Activated naive CD8-positive, alpha-beta T cell treated with anti-CD3 and anti-CD28 coated beads, Interleukin-2, amount 50 U/mL, for 16 hours (primary cell): ENCODE data around the gene PKNOX2.

ENCODE experiments used
- DNase-seq: peaks from one replicate; pipeline ENCODE4 v3.0.0-alpha.2; 2020; ENCODE audit warnings: low read depth, low spot score

PKNOX2 gene

DNA sequence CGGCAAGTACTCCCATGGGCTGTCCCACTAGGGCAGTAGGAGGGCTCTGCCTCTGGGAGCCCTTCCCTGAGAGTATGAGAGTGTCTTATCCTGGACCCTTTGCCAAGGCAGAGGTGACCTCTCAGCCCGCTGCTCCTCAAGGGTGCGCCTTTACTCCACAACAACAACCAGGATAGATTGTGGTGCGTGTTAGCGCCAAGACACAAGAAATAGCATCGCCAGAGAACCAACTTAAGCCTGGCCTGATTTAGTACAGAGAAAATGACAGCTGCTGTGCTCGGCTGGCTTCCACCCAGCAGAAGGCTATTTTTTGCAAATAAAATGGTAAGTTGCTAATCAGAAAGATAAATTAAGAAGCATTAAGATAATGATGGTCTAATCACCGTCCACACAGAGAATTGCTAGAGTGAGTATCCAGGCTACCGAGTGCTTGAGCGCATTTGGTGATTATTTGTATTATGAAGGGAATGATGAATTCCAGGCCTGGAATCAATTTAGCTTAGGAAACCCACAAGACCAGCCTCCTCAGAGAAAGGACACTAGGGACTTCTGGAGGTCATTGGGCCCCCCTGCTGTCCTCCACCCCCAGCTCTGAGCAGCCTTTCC lies 119.8 kb downstream of the PKNOX2 start:
- no peak for DNase-seq

DNA sequence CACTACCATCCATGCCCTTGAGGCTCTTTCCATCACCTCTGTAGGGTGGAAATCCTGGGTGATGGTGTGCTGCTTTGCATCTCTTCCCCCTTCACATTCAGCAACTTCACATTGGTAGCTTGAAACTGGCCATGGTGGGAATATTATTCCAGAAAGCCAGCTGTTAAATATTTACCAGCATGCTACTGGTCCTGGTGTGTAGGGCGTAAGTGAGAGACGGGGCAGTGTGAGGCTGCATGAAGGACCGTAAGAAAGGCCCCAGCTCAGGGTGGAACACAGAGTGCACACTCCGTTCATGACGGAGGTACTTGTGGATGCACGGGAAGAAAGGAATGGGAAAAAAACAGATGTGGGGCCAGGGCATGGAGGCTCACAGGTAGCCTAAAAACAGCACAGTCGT lies 121.3 kb downstream of the PKNOX2 start:
- no peak for DNase-seq

DNA sequence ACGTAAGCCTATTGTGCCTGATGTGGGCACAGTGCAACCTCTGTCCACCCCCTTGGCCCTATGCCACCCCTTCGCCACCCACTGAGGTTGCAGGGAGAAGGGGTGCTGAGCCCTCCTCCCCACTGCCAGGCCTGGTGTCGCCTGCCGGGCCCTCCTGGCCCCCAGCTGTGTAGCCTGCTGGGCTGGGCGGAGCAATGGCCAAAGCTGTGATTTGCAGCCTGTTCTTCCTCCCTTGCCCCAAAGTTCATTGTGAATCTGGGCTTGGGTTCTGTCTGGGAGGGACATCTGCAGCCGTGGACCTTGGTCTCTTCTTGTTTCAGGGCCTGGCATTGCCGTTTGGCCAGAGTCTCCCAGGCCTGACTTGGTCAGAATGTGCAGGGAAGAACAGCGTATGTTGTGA lies 121.9 kb downstream of the PKNOX2 start:
- DNase-seq = no peak

DNA sequence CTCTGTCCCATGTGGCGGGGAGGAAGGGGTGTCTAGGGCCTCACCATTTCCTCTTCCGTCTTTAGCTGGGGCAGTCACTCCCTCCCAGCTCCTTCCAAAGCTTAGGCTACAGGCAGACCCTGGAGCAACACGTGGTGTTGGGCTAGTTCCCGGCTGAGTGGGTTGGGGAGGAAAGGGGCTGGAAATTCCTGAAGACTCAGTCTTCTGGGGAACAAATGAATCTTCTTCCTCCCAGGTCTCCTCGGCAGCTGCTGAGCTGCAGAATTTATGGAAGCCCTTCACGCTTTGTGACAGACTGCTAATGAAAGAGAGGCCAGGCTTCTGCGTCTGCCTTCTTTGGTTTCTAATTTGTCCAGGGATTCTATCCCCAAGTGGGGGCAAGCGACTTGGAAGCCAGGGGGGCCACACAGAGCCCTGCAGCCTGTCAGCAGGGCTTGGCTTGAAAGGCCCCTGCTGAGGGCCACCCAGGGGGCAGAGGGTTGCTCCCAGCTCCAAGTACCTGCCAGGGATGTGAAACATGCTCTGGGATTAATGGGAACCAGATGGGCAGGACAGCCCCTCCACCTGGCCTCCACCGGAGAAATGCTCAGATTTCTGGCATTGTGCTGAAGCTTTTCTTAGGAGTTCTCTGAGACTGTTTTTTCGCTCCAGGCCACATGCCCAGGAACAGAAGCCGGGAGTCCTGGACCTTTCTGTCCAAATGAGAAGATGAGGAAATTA lies 123.1 kb downstream of the PKNOX2 start:
- DNase-seq = no peak

DNA sequence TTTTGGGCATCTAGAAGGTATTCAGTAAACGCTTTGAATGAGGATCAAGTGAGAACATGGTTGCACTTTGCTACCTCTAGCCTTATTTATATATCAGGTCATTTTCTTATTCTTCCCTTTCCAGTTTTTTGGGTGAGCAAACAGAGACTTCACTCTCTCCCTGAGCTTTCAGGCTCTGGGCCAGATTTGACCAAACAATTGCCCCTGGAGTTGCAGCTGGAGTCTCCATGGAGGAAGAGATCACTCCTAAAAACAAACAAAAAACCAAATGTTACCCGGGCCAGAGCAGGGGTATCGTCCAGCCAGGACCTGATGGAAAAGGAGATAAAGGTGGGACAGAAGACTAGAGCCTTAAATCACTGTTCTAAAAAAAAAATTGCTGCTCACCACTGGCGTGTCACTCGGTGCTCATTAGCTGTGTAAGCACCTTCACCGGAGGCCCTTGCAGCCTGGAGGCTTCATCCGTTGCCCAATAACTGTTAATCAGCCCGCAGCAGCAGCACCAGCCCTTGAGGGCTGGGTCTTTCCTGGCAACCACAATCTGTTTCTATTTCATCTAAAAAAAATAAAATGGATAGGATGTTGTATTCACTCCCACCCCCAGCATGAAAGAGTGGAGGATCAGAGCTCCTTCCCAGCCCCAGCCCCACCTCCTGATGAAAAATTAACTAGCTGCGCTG lies 125.0 kb downstream of the PKNOX2 start:
- DNase-seq = no peak

DNA sequence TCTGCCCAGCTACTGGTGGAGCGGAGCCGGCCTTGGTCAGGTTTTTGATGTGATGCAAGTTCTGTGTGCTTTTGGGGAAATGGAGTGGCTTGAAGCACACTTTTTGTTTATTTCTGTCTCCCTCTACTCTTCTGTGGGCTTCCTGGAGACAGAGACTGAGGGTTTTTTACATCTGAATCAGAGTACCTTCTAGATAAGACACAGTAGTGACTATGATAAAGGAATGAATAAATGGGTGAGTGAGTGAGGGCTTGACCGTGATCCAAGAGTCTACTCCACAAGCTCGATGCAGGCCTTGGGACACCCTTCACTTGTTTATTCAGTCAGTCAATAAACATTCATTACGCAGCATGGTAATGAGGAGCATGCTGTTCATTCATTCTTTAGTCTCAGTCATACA lies 125.7 kb downstream of the PKNOX2 start:
- no peak for DNase-seq

DNA sequence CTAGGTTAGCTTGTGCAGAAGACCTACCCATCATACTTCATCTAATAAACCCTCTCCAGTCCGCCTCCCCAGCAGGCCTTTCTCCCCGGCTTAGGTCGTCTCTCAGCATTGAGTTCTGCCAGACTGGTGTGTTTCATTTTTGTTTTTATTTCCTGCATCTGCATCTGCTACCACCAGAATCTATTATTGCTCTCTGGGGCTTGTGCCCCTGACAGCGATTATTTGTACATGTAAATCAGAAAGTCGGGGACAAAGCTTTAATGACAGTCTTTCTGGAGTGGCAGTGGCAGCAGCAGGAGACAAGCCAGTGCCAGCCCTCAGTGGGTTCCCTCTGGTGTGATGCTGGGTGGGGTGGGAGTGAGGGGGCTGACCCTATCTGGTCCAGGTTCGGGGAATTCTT lies 127.5 kb downstream of the PKNOX2 start:
- DNase-seq = no peak

DNA sequence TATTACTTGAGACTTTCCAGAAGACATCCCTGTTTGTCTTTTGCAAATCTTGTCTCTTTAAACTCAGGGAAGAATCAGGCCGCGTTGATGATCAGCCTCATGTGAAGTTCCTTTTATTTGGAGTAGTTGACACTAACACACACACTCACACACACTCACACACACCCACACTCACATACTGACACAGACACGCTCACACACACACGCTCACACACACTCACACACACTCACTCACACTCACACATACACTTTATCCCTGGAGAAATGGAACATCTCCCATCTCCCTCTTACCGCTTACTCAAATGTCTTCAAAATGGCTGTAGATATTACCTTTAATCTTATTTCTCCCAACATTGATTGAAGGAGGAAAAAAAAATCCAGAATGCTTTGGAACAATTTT lies 129.0 kb downstream of the PKNOX2 start:
- DNase-seq = no peak

DNA sequence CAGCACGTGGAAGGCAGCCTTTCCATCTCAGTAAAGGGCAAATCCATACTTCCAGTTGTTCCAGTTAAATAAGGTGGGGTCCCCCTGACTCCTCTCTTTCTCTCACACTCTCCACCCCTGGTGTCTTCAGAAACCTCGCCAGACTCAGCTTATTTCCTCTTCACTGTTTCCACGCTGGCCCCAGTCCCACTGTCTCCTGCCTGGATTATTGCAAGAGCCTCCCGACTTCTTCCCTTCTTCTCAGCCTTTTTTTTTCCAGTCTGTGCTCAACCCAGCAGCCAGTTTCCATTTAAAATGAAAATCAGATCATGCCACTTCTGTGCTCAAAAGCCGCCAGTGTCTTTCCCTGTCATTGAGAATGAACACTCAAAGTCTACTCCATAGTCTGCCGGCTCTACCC lies 131.4 kb downstream of the PKNOX2 start:
- DNase-seq = no peak

DNA sequence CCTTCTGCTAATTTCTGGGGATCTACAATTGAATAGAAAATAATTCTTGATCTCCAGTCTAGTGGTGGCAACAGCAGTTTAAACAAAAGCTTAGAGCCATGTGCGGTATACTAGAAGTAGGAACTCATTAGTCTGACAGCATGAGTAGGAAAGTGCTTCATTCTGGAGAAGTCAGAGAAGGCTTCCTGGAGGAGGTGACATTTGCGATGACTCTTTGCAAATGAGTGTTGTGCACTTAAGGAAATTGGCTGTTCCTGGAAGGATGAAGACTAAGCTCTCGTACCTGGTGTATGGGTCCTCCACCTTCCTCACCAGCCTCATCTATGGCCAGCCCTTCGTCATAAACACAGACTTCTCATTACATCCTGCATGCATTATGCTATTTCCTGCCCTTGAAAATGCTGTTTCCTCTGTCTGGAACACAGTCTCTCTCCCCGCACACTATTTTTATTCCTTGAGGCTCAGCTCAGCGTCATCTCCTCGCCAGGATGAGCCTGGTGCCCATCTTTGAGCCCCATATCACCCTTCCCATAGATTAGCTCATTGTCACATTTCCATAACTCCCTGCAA lies 132.9 kb downstream of the PKNOX2 start:
- no peak for DNase-seq

DNA sequence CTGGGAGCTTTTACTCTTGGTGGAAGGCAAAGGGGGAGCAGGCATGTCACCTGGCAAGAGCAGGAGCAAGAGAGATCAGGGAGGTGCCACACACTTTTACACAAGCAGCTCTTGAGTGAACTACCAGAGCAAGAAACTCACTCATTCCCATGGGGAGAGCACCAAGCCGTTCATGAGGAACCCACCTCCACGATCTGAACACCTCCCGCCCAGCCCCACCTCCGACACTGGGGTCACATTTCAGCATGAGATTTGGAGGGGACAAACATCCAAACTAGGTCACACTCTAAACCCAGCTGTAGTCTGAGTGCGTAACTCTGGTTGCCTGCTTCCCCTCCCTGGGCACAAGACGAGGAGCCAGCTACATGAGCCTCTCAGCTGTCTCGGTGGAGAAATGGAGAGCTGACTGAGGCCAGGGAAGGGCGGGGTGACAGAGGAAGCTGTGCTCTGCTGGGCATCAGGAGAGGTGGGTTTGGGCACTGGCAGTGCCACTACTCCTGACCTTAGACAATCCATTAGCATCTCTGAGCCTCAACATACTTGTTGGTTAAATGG lies 134.6 kb downstream of the PKNOX2 start:
- DNase-seq = no peak

DNA sequence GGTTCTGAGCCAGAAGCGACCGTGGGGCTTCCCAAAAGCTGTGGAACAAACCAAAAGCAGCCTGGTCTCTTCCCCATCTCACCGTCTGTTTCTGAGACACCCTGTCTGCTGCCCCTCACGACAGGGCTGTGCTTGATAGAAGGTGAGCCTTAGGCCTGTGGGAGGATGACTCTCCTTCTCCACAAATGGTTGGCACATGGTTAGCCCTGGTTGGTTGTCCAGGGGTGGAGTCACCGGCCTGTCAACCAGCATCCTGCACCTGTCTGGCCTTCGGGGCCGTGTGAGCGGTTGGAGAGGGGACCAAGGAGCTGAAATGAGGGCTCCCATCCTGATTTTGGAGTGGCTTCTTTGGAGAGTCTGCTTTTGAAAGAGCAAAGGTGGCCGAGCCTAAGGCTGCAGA lies 135.3 kb downstream of the PKNOX2 start:
- no peak for DNase-seq

DNA sequence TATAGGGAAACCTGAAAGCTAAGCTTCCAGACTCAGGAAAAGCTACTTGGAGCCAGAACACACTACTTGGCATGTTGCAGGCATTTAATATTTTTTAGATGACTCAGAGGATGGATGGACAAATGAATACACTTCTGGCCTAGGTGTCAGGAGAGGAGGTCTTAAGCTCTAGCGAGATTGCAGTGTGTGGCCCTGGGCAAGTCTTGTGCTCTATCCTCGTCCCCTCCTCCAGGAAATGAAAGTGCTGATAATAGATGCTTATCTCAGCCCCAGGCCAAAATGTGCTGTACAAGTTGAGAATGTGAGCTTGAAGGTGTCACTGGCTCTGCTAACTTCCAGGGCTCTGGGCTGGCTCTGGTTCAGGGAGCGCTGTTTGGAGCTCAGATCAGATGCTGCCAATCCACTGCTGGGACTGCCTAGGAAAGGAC lies 136.3 kb downstream of the PKNOX2 start:
- no peak for DNase-seq

DNA sequence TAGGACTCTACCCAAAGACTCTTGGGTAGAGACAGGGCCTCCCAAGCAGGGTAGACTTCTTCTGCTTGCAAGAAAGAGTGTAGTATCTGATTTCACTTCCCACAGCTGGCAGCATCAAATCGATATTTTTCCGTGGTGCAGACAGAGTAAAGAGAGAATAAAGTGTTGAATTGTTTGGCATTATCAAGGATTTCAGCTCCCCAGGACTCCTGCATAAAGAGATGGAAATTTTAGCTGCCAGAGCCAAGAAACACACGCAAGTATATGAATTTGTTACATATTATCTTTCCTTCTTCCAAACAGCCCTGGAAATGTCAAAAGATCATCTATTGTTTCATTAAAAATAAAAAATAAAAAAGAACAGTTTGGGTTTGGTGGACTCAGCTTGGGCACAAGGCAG lies 136.8 kb downstream of the PKNOX2 start:
- no peak for DNase-seq

DNA sequence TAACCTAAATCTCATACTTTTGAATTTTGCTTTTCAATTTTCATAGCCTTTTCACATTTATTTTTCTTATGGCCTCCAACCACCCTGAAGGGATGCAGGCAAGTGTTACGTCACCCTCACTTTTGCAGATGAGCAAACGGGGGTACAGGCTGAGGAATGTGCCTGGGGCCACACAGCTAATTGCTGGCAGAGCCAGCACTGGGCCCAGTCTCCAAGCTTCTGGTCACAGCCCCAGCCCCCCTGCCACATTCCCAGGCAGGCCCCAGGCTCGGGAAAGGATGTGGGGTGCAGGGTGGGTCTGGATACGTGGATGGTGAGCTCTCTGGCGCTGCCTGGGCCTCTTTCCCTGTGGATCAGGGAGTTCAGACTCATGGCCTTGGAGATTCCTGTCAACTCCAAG lies 138.6 kb downstream of the PKNOX2 start:
- no peak for DNase-seq

DNA sequence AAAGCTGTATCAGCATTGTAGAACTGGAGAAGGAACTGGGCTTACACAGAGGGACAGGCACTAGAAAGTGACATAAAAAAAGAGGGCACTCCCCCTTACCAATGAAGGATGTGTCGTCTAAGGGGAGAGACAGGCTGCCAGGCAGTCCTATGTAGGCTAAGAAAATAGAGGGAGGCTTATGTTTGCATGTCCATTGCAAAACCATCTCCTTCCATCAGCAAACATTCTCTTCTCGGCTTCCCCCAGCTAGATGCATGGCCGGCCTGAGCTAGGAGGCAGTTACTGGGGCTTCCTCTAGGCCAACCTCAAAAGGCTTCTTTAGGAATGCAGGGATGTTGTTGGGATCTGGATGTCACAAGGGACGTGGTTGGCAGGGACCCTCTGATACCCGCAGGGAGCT lies 139.1 kb downstream of the PKNOX2 start:
- no peak for DNase-seq

DNA sequence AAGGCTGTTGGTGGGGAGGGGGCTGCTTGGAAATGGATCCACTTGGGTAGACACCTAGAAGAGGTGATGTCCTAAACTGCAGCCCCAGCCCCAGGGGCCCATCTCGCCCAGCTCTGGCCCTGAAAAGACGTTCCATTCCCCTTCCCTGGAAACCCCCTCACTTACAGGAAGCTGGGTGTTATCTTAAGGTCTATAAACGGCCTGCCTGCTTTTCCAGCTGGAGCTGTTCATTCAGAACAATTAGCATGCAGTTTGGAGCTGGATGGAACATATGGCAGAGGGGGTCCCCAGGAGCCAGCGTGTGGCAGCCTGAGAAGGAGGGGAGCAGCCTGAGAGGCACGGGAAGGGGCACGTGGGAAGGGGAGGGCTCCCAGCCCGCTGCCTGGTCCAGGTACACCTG lies 139.6 kb downstream of the PKNOX2 start:
- DNase-seq = no peak

DNA sequence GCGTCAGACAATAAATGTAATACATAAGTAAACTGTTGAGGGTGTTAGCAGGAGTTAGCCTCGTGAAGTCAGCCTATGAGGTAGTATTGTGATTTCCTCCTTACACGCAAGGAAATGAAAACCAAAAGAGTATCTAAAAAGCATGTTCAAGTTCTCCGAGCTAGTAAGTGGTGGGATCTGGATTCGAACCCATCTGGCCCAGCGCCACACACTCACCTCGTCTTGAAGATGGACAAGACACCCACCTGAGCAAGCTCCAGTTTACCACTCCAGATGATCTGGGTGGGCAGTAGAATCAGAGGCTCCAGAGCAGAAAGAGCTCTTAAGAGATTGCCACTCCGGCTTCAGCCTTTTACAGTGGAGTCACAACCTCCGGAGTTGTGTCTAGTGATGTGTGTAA lies 140.3 kb downstream of the PKNOX2 start:
- DNase-seq = no peak

DNA sequence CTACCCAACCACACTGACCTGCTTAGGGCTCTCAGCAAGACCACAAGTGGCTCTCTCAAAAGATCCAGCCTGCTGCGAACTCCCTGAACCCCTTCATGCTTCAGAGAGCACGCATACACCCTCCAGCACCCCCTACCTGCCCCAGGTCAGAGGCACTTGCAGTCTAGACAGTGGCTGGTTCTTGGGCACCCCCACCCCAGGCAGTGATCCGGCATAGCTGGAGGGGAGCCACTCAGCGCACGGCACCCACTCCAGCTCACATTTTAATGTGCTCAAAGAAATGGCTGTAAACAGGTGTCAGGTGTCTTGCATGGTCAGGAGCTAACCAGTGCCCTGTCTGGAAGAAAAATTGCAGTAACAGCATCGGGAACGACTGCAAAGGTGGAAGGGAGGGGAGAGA lies 140.8 kb downstream of the PKNOX2 start:
- DNase-seq = no peak

DNA sequence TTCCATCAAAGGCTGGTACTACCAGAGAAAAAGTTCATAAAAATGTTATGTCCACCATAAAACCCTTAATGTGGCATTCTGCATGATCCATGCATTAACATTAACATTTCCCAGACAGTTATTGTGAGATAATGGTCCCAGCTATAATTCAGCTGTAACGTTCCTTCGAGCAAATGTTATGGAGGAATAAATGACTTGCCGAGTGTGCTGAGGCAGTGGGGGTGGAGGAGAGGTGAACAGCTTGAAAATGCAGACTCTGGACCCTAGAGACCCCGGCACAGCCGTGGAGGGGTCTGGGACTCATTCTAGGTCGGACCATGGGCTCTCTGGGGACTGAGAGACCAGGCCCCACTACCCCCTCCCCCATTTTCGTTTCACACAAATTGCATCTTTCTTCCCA lies 141.9 kb downstream of the PKNOX2 start:
- DNase-seq = no peak

DNA sequence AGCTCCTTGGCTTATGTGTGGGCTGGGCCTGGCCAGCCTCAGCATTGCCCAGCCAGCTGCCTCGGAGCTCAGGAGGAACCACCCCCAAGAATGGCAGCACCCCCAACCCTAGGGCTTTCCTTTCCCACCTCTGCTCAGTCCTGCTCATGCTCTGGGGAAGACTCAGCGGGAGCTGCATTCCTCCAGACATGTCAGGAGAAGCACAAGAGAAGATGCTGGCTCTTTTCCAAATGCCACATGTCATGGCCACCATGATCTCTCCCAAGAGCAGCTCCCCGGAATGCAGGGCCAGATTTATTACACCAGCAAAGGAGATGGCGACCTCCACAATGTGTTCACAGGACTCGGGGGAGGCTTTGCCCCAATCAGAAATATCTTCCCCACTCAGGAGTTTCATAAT lies 143.7 kb downstream of the PKNOX2 start:
- DNase-seq = no peak

DNA sequence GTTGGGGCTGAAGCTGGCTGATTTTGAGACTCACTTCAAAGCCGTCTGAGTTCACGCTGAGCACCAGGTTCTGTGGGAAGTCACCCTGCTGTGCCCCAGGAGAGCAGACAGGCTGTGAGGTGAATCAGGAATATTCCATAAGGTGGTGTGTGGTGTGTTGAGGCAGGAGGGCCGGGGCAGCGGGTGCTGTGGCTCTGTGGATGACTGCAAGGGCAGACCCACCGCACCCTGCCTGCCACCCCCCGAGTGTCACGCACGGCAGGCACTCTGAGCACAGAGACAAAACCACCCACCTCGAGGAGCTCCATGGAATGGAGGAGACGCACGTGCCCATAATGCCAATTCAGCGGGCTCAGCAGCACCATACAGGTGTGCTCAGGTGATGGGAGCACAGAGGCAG lies 147.8 kb downstream of the PKNOX2 start:
- DNase-seq = no peak

DNA sequence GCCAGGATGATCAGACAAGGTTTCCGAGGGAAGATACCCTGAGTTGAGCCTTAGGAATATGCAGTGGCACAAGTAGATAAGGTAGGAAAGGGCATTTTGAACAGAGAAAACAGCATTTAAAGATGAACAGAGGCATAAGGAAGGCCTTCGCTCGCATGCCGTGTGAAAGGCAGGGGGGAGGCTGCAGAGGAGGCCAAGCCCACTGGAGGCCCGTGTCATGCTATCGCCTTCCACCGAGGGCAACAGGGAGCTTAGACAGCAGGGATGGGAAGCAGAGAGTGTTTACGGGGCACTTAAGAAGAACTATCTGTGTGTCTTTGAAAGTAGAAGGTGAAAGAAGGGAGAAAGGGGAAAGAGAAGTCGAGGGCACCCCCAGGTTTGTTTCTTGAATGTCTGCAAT lies 148.3 kb downstream of the PKNOX2 start:
- DNase-seq = no peak
